Activated effector memory CD4-positive, alpha-beta T cell treated with anti-CD3 and anti-CD28 coated beads, Interleukin-2, amount 50 U/mL, for 16 hours (primary cell): ENCODE results near the gene COL25A1.

Experiments used
- DNase-seq: peaks from one replicate; pipeline ENCODE4 v3.0.0-alpha.2; 2020

Gene COL25A1

GRCh38 chr4:108840426-108840975 lies 462.0 kb downstream of the COL25A1 start:
- no peak for DNase-seq

- no peak for DNase-seq
These were observed 463.1 kb downstream of the COL25A1 start for GRCh38 chr4:108839333-108839732.

GRCh38 chr4:108838451-108838850 lies 464.0 kb downstream of the COL25A1 start:
- DNase-seq, result no peak

GRCh38 chr4:108834835-108835384 lies 467.5 kb downstream of the COL25A1 start:
- DNase-seq, result no peak

GRCh38 chr4:108834166-108834834 lies 468.2 kb downstream of the COL25A1 start:
- no peak for DNase-seq

- DNase-seq, result no peak
These were observed 469.4 kb downstream of the COL25A1 start for GRCh38 chr4:108833046-108833445.

- DNase-seq, result no peak
These were observed 470.6 kb downstream of the COL25A1 start for GRCh38 chr4:108831886-108832285.

GRCh38 chr4:108831291-108831690 lies 471.2 kb downstream of the COL25A1 start:
- no peak for DNase-seq

GRCh38 chr4:108830509-108831244 lies 471.8 kb downstream of the COL25A1 start:
- no peak for DNase-seq

GRCh38 chr4:108829966-108830492 lies 472.4 kb downstream of the COL25A1 start:
- DNase-seq, result no peak

GRCh38 chr4:108828620-108829019 lies 473.8 kb downstream of the COL25A1 start:
- no peak for DNase-seq

GRCh38 chr4:108825737-108826136 lies 476.7 kb downstream of the COL25A1 start:
- DNase-seq, result no peak

- no peak for DNase-seq
These were observed 481.0 kb downstream of the COL25A1 start for GRCh38 chr4:108821351-108821930.

- DNase-seq, result no peak
These were observed 481.7 kb downstream of the COL25A1 start for GRCh38 chr4:108820492-108821350.

- no peak for DNase-seq
These were observed 488.1 kb downstream of the COL25A1 start for GRCh38 chr4:108814326-108814725.

GRCh38 chr4:108813261-108813660 lies 489.2 kb downstream of the COL25A1 start:
- no peak for DNase-seq

GRCh38 chr4:108811486-108811885 lies 491.0 kb downstream of the COL25A1 start:
- DNase-seq, result no peak

GRCh38 chr4:108810087-108810486 lies 492.4 kb downstream of the COL25A1 start:
- no peak for DNase-seq

GRCh38 chr4:108804648-108805273 lies 497.7 kb downstream of the COL25A1 start:
- no peak for DNase-seq

GRCh38 chr4:108799306-108799705 lies 503.2 kb downstream of the COL25A1 start:
- DNase-seq, result no peak

- DNase-seq, result no peak
These were observed 506.3 kb downstream of the COL25A1 start for GRCh38 chr4:108796173-108796572.

- no peak for DNase-seq
These were observed 506.7 kb downstream of the COL25A1 start for GRCh38 chr4:108795733-108796132.
